ENCODE data around the gene ADCY2. TPM values are rescaled to one million over a fixed set of nuclear protein-coding genes. Genes with fewer than 3 reads are reported as not detected.
A peak's percentile ranks its signal among the peaks of the same experiment; 100 is the strongest.

Gene ADCY2
- total and polyA plus RNA-seq, 2 experiments from 2014 or later = 23.8 to 74.9 TPM

GRCh38 chr5:7348168-7348854, 47.6 kb upstream of the ADCY2 start:
- DNase-seq (ENCODE audit: low spot score) (peak; percentile 19), ATAC-seq (peak; percentile 78)
- H3K4me3 ChIP-seq = no peak overlapping the region
- Mint-ChIP-seq H3K36me3 (ENCODE audit: low read depth) (peaks cover 14% of the 10 kb centered on the region), H3K9me3 (peaks cover 20% of the 10 kb centered on the region), H3K4me1 (peaks cover 26% of the 10 kb centered on the region), H3K27ac (peak overlapping the region; percentile 80), H3K27me3 (ENCODE audit: insufficient read depth, low read depth, poor library complexity) (peaks cover 15% of the 10 kb centered on the region), H3K4me3 (no peak overlapping the region; the same call in 2 of the 3 replicates)
- peak overlapping the region; percentile 80 for H3K27ac ChIP-seq (ENCODE audit: low read depth)
- no peaks in the 10 kb centered on the region for H4K20me1 ChIP-seq (replicated peaks; ENCODE audit: insufficient read depth)
- no peaks in the 10 kb centered on the region for H3K27me3 ChIP-seq (ENCODE audit: insufficient read depth)
- H3K4me2 ChIP-seq = peak overlapping the region; percentile 52
- TF ChIP-seq EZH2phosphoT487 (IDR thresholded peaks at IDR 0.05; ENCODE audit: unreplicated experiment) (no peak), JUNB (IDR thresholded peaks at IDR 0.05; ENCODE audit: unreplicated experiment) (no peak), REST (IDR thresholded peaks at IDR 0.05; ENCODE audit: unreplicated experiment) (no peak), ZNF331 (CRISPR knock-in tag; IDR thresholded peaks at IDR 0.05; ENCODE audit: low read depth) (no peak), ZNF462 (CRISPR knock-in tag; IDR thresholded peaks at IDR 0.05) (no peak), CREB1 (CRISPR knock-in tag; IDR thresholded peaks at IDR 0.05; ENCODE audit: low read depth) (no peak), CTCF (conservative IDR thresholded peaks at IDR 0.05; ENCODE audit: low read depth in 2 of 2) (no peak), STAT1 (IDR thresholded peaks at IDR 0.05; ENCODE audit: unreplicated experiment) (no peak), ZNF114 (CRISPR knock-in tag; IDR thresholded peaks at IDR 0.05) (no peak), NANOG (IDR thresholded peaks at IDR 0.05; ENCODE audit: borderline replicate concordance) (no peak), ETS1 (IDR thresholded peaks at IDR 0.05) (no peak), POLR2AphosphoS5 (IDR thresholded peaks at IDR 0.05; ENCODE audit: low read depth) (no peak), EZH2 (IDR thresholded peaks at IDR 0.05; ENCODE audit: low read depth, unreplicated experiment) (no peak)
- H3K9me2 ChIP-seq (ENCODE audit: insufficient read depth) = peaks cover 24% of the 10 kb centered on the region; the same call in 1 of the 2 replicates
- peaks cover 28% of the 10 kb centered on the region for H3K4me1 ChIP-seq (ENCODE audit: insufficient read depth)
- no peaks in the 10 kb centered on the region for H3F3A ChIP-seq (replicated peaks; ENCODE audit: low read depth)
- no peaks in the 10 kb centered on the region for H3K36me3 ChIP-seq (ENCODE audit: insufficient read depth)
- H3K79me2 ChIP-seq (replicated peaks; ENCODE audit: insufficient read depth) = no peaks in the 10 kb centered on the region
- H2AFZ ChIP-seq = peak overlapping the region; percentile 81

Measured in GM23338 (cell line).